Measurements from ENCODE around the gene DVL3. TPM values are rescaled to one million over a fixed set of nuclear protein-coding genes. Genes with fewer than 3 reads are reported as not detected.

Gene DVL3
- total RNA-seq, 3 donors from 2014 or later = 35.7 to 40.2 (median 36.1) TPM

GRCh38 chr3:184198509-184198908 is 43.3 kb downstream of the DVL3 start:
- no peak overlapping the region for H3K27ac ChIP-seq
- intact Hi-C loops (cut with DNase I; ENCODE audit: low total_unique reads) = no loop called here
- peaks cover 8% of the 10 kb centered on the region for H3K36me3 ChIP-seq
- DNase-seq (ENCODE audit: low spot score in 2 of 2) = no peak
- H3K27me3 ChIP-seq = no peaks in the 10 kb centered on the region
- H3K4me3 ChIP-seq = no peak overlapping the region
- H3K9me3 ChIP-seq = no peaks in the 10 kb centered on the region
- TF ChIP-seq POLR2A (IDR thresholded peaks at IDR 0.05) (no peak), POLR2AphosphoS5 (IDR thresholded peaks at IDR 0.05) (no peak), CTCF (IDR thresholded peaks at IDR 0.05) (no peak)
- no peaks in the 10 kb centered on the region for H3K4me1 ChIP-seq

- Histone ChIP-seq H3K36me3 (no peaks in the 10 kb centered on the region), H3K9me3 (no peaks in the 10 kb centered on the region), H3K4me1 (no peaks in the 10 kb centered on the region), H3K4me3 (no peak overlapping the region), H3K27ac (no peak overlapping the region), H3K27me3 (no peaks in the 10 kb centered on the region)
- TF ChIP-seq POLR2A (IDR thresholded peaks at IDR 0.05) = no peak
- no peak for TF ChIP-seq CTCF (IDR thresholded peaks at IDR 0.05)
- no peak for DNase-seq (ENCODE audit: low spot score in 2 of 2)
- intact Hi-C loops (cut with DNase I; ENCODE audit: low total_unique reads) = no loop called here
Observed at GRCh38 chr3:184200825-184201224, 45.6 kb downstream of the DVL3 start.

GRCh38 chr3:184203526-184203925 is 48.3 kb downstream of the DVL3 start:
- TF ChIP-seq POLR2A (IDR thresholded peaks at IDR 0.05) (no peak), CTCF (IDR thresholded peaks at IDR 0.05) (no peak), POLR2AphosphoS5 (IDR thresholded peaks at IDR 0.05) (no peak)
- no peak for DNase-seq (ENCODE audit: low spot score in 2 of 2)
- peaks cover 5 to 6% of the 10 kb centered on the region in 2 donors for H3K27me3 ChIP-seq
- intact Hi-C loops (cut with DNase I; ENCODE audit: low total_unique reads) = no loop called here
- no peaks in the 10 kb centered on the region for H3K9me3 ChIP-seq
- H3K4me3 ChIP-seq = no peak overlapping the region
- H3K36me3 ChIP-seq = no peaks in the 10 kb centered on the region
- H3K4me1 ChIP-seq = no peaks in the 10 kb centered on the region
- no peak overlapping the region for H3K27ac ChIP-seq

- H3K27ac ChIP-seq = no peak overlapping the region
- H3K27me3 ChIP-seq = peaks cover 5 to 6% of the 10 kb centered on the region in 2 donors
- intact Hi-C loops (cut with DNase I; ENCODE audit: low total_unique reads) = no loop called here
Observed at GRCh38 chr3:184209146-184209923, 54.2 kb downstream of the DVL3 start.

More at GRCh38 chr3:184209146-184209923, 54.2 kb downstream of the DVL3 start:
- Histone ChIP-seq H3K9me3 (no peaks in the 10 kb centered on the region), H3K36me3 (no peaks in the 10 kb centered on the region), H3K4me3 (no peak overlapping the region), H3K4me1 (no peaks in the 10 kb centered on the region)
- no peak for TF ChIP-seq POLR2AphosphoS5 (IDR thresholded peaks at IDR 0.05)
- TF ChIP-seq CTCF (IDR thresholded peaks at IDR 0.05) = no peak
- no peak for TF ChIP-seq POLR2A (IDR thresholded peaks at IDR 0.05)
- DNase-seq (ENCODE audit: low spot score in 2 of 2) = no peak

Data from breast epithelium (tissue), 4 donors.